HG03103 (cell line): ENCODE results near the gene PLXNB1.
"Not testable (repeated sequence)": the region's sequence is repeated elsewhere in the genome, so short reads cannot be mapped to it uniquely, and the experiment has no call there.

ENCODE experiments used
- ATAC-seq: cut with Tn5 transposase; IDR thresholded peaks from one replicate; pipeline ENCODE4 v1.9.1; 2021; ENCODE audit warnings: low read depth; ENCODE audit not compliant: unreplicated experiment

PLXNB1 gene

GRCh38 chr3:48408823-48409281 is 21.0 kb downstream of the PLXNB1 start:
- no peak for ATAC-seq

- no peak for ATAC-seq
Measured at GRCh38 chr3:48407542-48408099, 22.3 kb downstream of the PLXNB1 start.

GRCh38 chr3:48406443-48407431 is 23.1 kb downstream of the PLXNB1 start:
- ATAC-seq, result no peak

- no peak for ATAC-seq
Measured at GRCh38 chr3:48405971-48406370, 23.9 kb downstream of the PLXNB1 start.

- no peak for ATAC-seq
Measured at GRCh38 chr3:48405343-48405881, 24.5 kb downstream of the PLXNB1 start.

GRCh38 chr3:48404440-48405342 is 25.2 kb downstream of the PLXNB1 start:
- ATAC-seq, result no peak

- no peak for ATAC-seq
Measured at GRCh38 chr3:48403533-48404439, 26.1 kb downstream of the PLXNB1 start.

- no peak for ATAC-seq
Measured at GRCh38 chr3:48402907-48403306, 27.0 kb downstream of the PLXNB1 start.

GRCh38 chr3:48402281-48402732 is 27.6 kb downstream of the PLXNB1 start:
- ATAC-seq, result no peak

GRCh38 chr3:48401434-48401901 is 28.4 kb downstream of the PLXNB1 start:
- not testable (repeated sequence) for ATAC-seq

- ATAC-seq, result no peak
Measured at GRCh38 chr3:48400824-48401433, 29.0 kb downstream of the PLXNB1 start.

- no peak for ATAC-seq
Measured at GRCh38 chr3:48399387-48400172, 30.3 kb downstream of the PLXNB1 start.

GRCh38 chr3:48398701-48399386 is 31.0 kb downstream of the PLXNB1 start:
- no peak for ATAC-seq

- ATAC-seq, result no peak
Measured at GRCh38 chr3:48397767-48398681, 31.9 kb downstream of the PLXNB1 start.

- ATAC-seq, result no peak
Measured at GRCh38 chr3:48395714-48396113, 34.2 kb downstream of the PLXNB1 start.

GRCh38 chr3:48394391-48394790 is 35.5 kb downstream of the PLXNB1 start:
- no peak for ATAC-seq
